Stimulated activated memory B cell treated with anti-CD40 and anti-IgM and Interleukin-4, amounts not matched to agents 10 μg/mL and 1 μg/mL and 100 μg/mL, for 72 hours (primary cell): Measurements from ENCODE around the gene CDKL5.
"Not testable (repeated sequence)": the region's sequence is repeated elsewhere in the genome, so short reads cannot be mapped to it uniquely, and the experiment has no call there.

Experiments
- ATAC-seq: fragments of 150-1000 bp; cut with Tn5 transposase; 2 replicates; pipeline ENCODE4 v1.10.0; 2021
- H3K27ac Mint-ChIP-seq: one replicate; pipeline ENCODE4 v1.8.0; 2022; ENCODE audit warnings: mild to moderate bottlenecking, mixed read lengths
- H3K27me3 Mint-ChIP-seq: one replicate; pipeline ENCODE4 v1.8.0; 2022; ENCODE audit warnings: mixed read lengths
- H3K36me3 Mint-ChIP-seq: one replicate; pipeline ENCODE4 v1.8.0; 2022; ENCODE audit warnings: mixed read lengths
- H3K4me1 Mint-ChIP-seq: one replicate; pipeline ENCODE4 v1.8.0; 2022; ENCODE audit warnings: mixed read lengths
- H3K4me3 Mint-ChIP-seq: one replicate; pipeline ENCODE4 v1.8.0; 2022; ENCODE audit warnings: mild to moderate bottlenecking, moderate library complexity, mixed read lengths
- H3K9me3 Mint-ChIP-seq: one replicate; pipeline ENCODE4 v1.8.0; 2022; ENCODE audit warnings: mixed read lengths

CDKL5 gene

DNA sequence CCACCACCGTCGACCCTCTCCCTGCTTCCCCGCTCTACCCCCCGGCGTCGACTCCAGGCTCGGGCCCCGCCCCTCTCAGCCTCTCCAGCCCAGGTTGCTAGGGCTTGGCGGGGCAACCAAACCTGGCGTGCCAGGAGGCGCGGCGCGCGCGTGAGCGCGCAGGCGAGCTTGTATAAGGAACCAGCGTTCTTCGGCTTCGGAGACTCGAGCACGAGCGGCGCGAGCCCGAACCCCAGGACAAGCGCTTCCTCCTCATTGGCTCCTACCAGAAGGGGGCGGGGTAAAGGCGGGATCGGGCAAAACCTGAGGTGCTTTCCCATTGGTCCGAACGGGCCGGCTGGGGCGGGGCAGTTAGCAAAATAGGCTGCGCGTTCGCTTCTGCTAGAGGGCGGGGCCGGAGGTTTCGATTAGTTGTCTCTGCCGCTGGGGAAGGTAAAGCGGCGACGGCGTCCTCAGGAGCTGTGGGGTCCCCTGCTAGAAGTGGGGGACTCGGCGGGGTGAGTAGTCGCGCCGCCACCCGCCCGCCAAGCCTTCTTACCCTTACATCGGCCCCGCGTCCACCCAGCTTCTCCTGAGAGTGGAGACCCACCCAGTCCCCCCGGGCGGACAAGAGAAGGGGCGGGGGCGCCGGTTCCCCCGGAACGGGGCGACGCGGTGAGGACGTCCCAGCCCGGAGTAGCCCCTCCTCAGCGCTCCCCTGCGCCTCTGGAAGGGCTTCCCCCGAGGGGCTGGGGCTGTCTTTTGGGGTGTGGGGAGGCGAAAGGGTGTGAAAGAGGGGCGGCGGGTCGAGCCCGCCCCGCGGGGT is at the start of gene CDKL5:
TSS of gene CDKL5 (plus strand) at position 410 of the 805 bp plus-strand sequence. CDS start 81,489 bp downstream, outside the sequence.
- ATAC-seq = peak; percentile 96
- H3K4me3 Mint-ChIP-seq = peak within 1 kb of the TSS; percentile 84
- peak within 1 kb of the TSS; percentile 73 for H3K27ac Mint-ChIP-seq
- H3K4me1 Mint-ChIP-seq = peaks cover 9% of the 10 kb centered on the region
- H3K36me3 Mint-ChIP-seq = no peaks in the 10 kb centered on the region
- no peaks in the 10 kb centered on the region for H3K27me3 Mint-ChIP-seq
- no peaks in the 10 kb centered on the region for H3K9me3 Mint-ChIP-seq

DNA sequence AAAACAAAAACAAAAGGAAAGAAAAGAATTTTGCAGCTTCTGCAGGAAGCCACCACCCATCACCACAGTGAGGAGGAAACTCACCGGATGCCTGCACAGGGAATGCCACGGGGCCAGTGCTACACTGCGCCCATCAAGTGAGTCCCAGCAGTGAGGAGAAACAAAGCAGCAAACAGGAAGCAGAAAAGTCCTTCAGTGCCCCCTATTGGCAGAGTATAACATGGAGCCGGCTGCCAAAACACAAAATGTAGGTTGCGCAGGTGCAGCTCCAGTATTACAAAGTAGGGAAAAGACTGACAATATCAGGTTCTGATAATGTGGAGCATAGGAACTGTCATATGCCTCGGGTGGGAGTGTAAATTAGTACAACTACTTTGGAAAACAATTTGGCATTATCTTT is 47.6 kb upstream of the CDKL5 start:
- H3K27ac Mint-ChIP-seq = no peak overlapping the region
- ATAC-seq = no peak
- H3K36me3 Mint-ChIP-seq = no peaks in the 10 kb centered on the region
- H3K4me3 Mint-ChIP-seq = no peak overlapping the region
- H3K9me3 Mint-ChIP-seq = no peaks in the 10 kb centered on the region
- no peaks in the 10 kb centered on the region for H3K4me1 Mint-ChIP-seq
- peaks cover 14% of the 10 kb centered on the region for H3K27me3 Mint-ChIP-seq

GRCh38 chrX:18389966-18390365 is 35.4 kb upstream of the CDKL5 start:
- H3K36me3 Mint-ChIP-seq = no peaks in the 10 kb centered on the region
- ATAC-seq = no peak
- no peak overlapping the region for H3K27ac Mint-ChIP-seq
- no peak overlapping the region for H3K4me3 Mint-ChIP-seq
- no peaks in the 10 kb centered on the region for H3K27me3 Mint-ChIP-seq
- peaks cover 7% of the 10 kb centered on the region for H3K4me1 Mint-ChIP-seq
- no peaks in the 10 kb centered on the region for H3K9me3 Mint-ChIP-seq

DNA sequence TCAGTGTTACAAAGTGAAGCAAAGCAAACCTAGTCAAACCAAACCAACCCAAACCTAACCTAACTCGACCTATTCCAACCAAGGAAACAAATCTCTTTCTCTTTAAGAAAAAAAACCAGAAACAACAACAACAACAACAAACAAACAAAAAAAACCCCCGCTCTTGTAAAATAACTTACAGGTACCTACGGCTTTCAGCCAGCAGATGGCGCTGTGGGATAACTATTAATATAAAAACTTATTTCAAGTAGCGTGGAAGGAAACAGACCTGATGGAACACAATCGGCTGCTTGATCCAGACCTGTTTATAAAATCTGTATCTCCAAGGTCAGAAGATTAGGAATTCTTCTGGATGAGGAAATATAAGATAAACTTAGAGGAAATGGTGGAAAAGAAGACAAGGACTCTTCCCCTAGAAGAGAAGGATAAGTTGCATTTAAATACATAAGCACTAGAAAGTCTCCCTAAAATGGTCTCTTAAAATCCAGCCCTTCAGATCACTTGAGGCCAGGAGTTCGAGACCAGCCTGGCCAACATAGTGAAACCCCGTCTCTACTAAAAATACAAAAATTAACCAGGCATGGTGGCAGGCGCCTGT is 34.4 kb upstream of the CDKL5 start:
- H3K27ac Mint-ChIP-seq = no peak overlapping the region
- ATAC-seq = no peak

DNA sequence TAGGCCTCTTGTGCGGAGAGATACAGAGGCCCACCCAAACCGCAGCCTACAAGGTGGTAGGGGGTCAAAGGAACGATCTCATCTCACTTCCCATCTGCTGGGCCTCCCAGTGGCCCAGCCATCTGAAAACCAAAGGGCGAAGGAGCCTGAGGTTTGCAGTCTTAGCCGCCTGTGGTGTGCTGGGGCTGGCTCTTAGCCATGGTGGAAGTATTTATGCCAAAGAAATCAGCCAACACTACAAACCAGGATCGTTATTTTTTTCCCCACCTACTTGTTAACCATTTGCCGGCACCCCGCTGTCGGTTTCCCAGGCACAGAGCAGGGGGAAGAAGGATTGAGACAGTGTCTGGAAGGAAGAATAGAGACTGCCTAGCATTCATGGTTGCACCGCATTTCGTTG is 30.9 kb upstream of the CDKL5 start:
- no peak for ATAC-seq
- Mint-ChIP-seq H3K4me1 (peaks cover 7% of the 10 kb centered on the region), H3K4me3 (no peak overlapping the region), H3K27ac (no peak overlapping the region), H3K36me3 (no peaks in the 10 kb centered on the region), H3K27me3 (no peaks in the 10 kb centered on the region), H3K9me3 (no peaks in the 10 kb centered on the region)

More for the DNA sequence above, 34.4 kb upstream of the CDKL5 start:
- Mint-ChIP-seq H3K36me3 (no peaks in the 10 kb centered on the region), H3K9me3 (no peaks in the 10 kb centered on the region), H3K4me1 (peaks cover 7% of the 10 kb centered on the region), H3K27me3 (no peaks in the 10 kb centered on the region), H3K4me3 (no peak overlapping the region)

GRCh38 chrX:18401848-18402213 is 23.6 kb upstream of the CDKL5 start:
- Mint-ChIP-seq H3K36me3 (no peaks in the 10 kb centered on the region), H3K4me3 (no peak overlapping the region), H3K27ac (no peak overlapping the region), H3K4me1 (no peaks in the 10 kb centered on the region), H3K27me3 (no peaks in the 10 kb centered on the region), H3K9me3 (no peaks in the 10 kb centered on the region)
- ATAC-seq = no peak

GRCh38 chrX:18406531-18407266 is 18.7 kb upstream of the CDKL5 start:
- no peak for ATAC-seq
- Mint-ChIP-seq H3K4me3 (no peak overlapping the region), H3K27ac (no peak overlapping the region), H3K27me3 (no peaks in the 10 kb centered on the region), H3K36me3 (no peaks in the 10 kb centered on the region), H3K9me3 (no peaks in the 10 kb centered on the region), H3K4me1 (no peaks in the 10 kb centered on the region)

DNA sequence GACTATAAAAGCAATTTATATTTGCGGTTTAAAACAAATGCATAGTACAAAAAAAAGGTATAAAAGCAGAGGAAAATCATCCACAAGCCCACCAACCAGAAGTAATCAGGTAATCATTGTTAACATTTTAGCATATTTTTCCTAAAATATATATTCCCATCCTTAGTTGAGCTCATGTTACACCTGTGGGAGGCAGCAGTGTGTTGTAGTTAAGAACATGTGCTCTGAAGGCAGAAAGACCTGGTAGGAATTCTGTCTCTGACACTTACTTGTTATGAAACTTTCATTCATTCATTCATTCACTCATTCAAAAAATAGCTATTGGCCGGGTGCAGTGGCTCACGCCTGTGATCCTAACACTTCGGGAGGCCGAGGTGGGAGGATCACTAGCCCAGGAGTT is 15.4 kb upstream of the CDKL5 start:
- Mint-ChIP-seq H3K4me3 (no peak overlapping the region), H3K9me3 (no peaks in the 10 kb centered on the region), H3K27ac (no peak overlapping the region), H3K4me1 (no peaks in the 10 kb centered on the region), H3K27me3 (no peaks in the 10 kb centered on the region), H3K36me3 (no peaks in the 10 kb centered on the region)
- no peak for ATAC-seq

- ATAC-seq = no peak
- Mint-ChIP-seq H3K4me3 (no peak overlapping the region), H3K9me3 (no peaks in the 10 kb centered on the region), H3K27ac (no peak overlapping the region), H3K4me1 (no peaks in the 10 kb centered on the region), H3K27me3 (no peaks in the 10 kb centered on the region), H3K36me3 (no peaks in the 10 kb centered on the region)
These were observed 10.0 kb upstream of the CDKL5 start for GRCh38 chrX:18415386-18415785.

- no peak for ATAC-seq
- no peaks in the 10 kb centered on the region for H3K9me3 Mint-ChIP-seq
- peaks cover 9% of the 10 kb centered on the region for H3K4me1 Mint-ChIP-seq
- H3K36me3 Mint-ChIP-seq = no peaks in the 10 kb centered on the region
- no peak overlapping the region for H3K4me3 Mint-ChIP-seq
- no peak overlapping the region for H3K27ac Mint-ChIP-seq
- H3K27me3 Mint-ChIP-seq = no peaks in the 10 kb centered on the region
These were observed 3.1 kb upstream of the CDKL5 start for GRCh38 chrX:18422325-18422724.

GRCh38 chrX:18422886-18423285 is 2.5 kb upstream of the CDKL5 start:
- no peaks in the 10 kb centered on the region for H3K27me3 Mint-ChIP-seq
- H3K4me3 Mint-ChIP-seq = no peak overlapping the region
- H3K27ac Mint-ChIP-seq = no peak overlapping the region
- H3K9me3 Mint-ChIP-seq = no peaks in the 10 kb centered on the region
- H3K4me1 Mint-ChIP-seq = peaks cover 9% of the 10 kb centered on the region
- no peaks in the 10 kb centered on the region for H3K36me3 Mint-ChIP-seq
- no peak for ATAC-seq

DNA sequence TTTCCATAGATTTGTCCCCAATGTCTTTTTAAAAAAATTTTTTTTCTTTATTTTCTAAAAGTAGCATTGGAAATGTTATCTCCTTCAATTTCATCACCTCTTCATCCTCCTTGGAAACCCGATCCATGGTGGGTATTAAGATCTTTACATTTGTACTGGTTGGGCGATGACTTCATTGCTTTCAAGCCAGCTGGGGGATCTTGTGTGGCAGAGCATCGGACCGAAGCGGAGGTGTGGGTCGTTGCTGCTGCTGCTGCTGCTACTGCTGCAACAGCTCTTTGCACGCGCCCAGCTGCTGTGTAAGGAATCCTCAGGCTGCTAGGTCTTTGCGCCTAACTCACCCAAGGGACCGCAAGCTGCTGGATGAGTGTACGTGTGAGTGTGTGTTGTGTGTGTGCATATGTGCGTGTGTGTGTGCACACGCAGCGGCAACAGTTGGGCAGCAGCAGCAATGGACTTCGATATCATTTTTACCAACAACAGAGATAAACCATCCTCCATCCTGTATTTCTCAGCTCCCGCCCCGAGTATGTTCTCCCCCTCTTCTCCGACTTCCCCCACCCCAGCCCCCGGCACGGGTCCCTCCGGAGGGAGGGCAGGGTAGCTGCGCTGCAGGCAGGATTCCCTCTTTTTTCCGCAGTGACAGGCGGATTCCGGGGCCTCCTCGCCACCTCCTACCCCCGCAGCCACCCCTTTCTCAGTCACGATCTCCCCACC is 768 bp upstream of the CDKL5 start:
- ATAC-seq = peak; percentile 46
- Mint-ChIP-seq H3K4me1 (peaks cover 9% of the 10 kb centered on the region), H3K36me3 (no peaks in the 10 kb centered on the region), H3K27ac (peak overlapping the region; percentile 73), H3K4me3 (peak overlapping the region; percentile 84), H3K27me3 (no peaks in the 10 kb centered on the region), H3K9me3 (no peaks in the 10 kb centered on the region)

DNA sequence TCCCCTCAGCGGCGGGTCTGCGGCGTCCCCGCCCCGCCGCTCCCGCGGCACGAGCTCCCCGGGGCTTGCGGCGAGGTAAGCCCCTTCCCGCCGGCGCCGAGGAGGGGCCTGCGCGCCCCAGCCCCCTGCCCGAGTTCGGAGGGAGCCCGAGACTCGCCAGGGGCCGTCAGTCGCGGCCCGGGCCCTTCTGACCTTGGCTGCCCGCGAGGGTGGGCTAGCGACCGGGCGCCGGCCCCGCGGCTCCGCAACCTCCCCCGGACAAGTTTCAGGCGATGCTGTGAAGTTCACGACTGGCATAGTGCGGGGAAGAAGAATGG is 554 bp downstream of the CDKL5 start:
- Mint-ChIP-seq H3K9me3 (no peaks in the 10 kb centered on the region), H3K27me3 (no peaks in the 10 kb centered on the region), H3K36me3 (no peaks in the 10 kb centered on the region), H3K4me1 (peaks cover 9% of the 10 kb centered on the region), H3K4me3 (peak overlapping the region; percentile 84), H3K27ac (peak overlapping the region; percentile 73)
- no peak for ATAC-seq

DNA sequence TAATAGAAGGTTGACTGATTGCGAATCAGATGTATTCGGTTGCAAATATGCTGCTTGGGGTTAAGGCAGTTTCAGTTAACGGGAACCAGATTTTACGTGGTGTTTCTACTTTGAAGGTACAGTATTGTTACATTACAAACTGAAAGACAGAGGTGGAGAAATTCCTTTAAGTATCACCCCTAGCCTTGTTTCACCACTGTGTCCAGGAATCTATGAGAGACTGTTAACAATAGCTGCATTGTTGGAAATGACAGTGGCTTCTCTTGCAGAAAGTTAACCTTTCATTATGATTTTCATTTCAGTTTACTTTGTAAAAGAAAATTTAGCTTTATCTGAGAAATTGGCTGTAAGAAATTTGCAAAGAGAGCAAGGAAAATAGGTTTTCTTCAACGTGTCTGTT is 2.6 kb downstream of the CDKL5 start:
- no peaks in the 10 kb centered on the region for H3K9me3 Mint-ChIP-seq
- ATAC-seq = no peak
- no peaks in the 10 kb centered on the region for H3K36me3 Mint-ChIP-seq
- H3K27ac Mint-ChIP-seq = no peak overlapping the region
- peaks cover 9% of the 10 kb centered on the region for H3K4me1 Mint-ChIP-seq
- no peak overlapping the region for H3K4me3 Mint-ChIP-seq
- H3K27me3 Mint-ChIP-seq = no peaks in the 10 kb centered on the region

DNA sequence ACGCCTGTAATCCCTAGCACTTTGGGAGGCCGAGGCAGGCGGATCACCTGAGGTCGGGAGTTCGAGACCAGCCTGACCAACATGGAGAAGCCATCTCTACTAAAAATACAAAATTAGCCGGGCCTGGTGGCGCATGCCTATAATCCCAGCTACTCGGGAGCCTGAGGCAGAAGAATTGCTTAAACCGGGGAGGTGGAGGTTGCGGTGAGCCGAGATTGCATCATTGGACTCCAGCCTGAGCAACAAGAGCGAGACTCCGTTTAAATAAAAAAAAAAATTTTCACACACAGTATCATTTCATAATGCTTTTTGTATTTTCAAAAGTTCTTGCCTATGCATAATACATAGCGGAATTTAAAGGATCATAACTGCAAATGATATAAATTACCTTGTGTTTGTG is 7.9 kb downstream of the CDKL5 start:
- not testable (repeated sequence) for H3K4me1 Mint-ChIP-seq, H3K9me3 Mint-ChIP-seq, ATAC-seq, H3K27me3 Mint-ChIP-seq, H3K36me3 Mint-ChIP-seq, H3K27ac Mint-ChIP-seq, H3K4me3 Mint-ChIP-seq
